Karpas-422 (cell line): ENCODE measurements around the gene DLG1. TPM values are rescaled to one million over a fixed set of nuclear protein-coding genes. Genes with fewer than 3 reads are reported as not detected.
"Not testable (repeated sequence)": the region's sequence is repeated elsewhere in the genome, so short reads cannot be mapped to it uniquely, and the experiment has no call there.

ENCODE experiments used
- DNase-seq: peaks from one replicate; pipeline ENCODE4 v3.0.0-alpha.2; 2015
- H2AFZ ChIP-seq: fragments of 200-600 bp; sonication (generic); 2 replicates; pipeline ENCODE4 v1.6.1; 2014; ENCODE audit warnings: antibody characterized with exemption, low read length, mixed read lengths
- H3K27ac ChIP-seq: fragments of 200-600 bp; sonication (generic); 2 replicates; pipeline ENCODE4 v1.5.1; 2014; ENCODE audit warnings: mild to moderate bottlenecking, low read length, moderate library complexity
- H3K27me3 ChIP-seq: fragments of 200-600 bp; sonication (generic); 2 replicates; pipeline ENCODE4 v1.6.1; 2014; ENCODE audit warnings: low read length, mixed read lengths
- H3K36me3 ChIP-seq: fragments of 200-600 bp; sonication (generic); 2 replicates; pipeline ENCODE4 v1.6.1; 2014; ENCODE audit warnings: low read length, mixed read lengths; ENCODE audit not compliant: insufficient read depth
- H3K4me1 ChIP-seq: fragments of 200-600 bp; sonication (generic); 2 replicates; pipeline ENCODE4 v1.6.1; 2014; ENCODE audit warnings: mild to moderate bottlenecking, low read length, mixed read lengths
- H3K4me2 ChIP-seq: fragments of 200-600 bp; sonication (generic); 2 replicates; pipeline ENCODE4 v1.6.1; 2014; ENCODE audit warnings: low read length, low read depth, mild to moderate bottlenecking; ENCODE audit not compliant: poor library complexity, severe bottlenecking
- H3K4me3 ChIP-seq: fragments of 200-600 bp; sonication (generic); 2 replicates; pipeline ENCODE4 v1.5.1; 2014; ENCODE audit warnings: mild to moderate bottlenecking, antibody characterized with exemption, low read length, mixed read lengths
- H3K79me2 ChIP-seq: fragments of 200-600 bp; sonication (generic); 2 replicates; pipeline ENCODE4 v1.6.1; 2014; ENCODE audit warnings: mild to moderate bottlenecking, low read length, mixed read lengths
- H3K9ac ChIP-seq: fragments of 200-600 bp; sonication (generic); 2 replicates; pipeline ENCODE4 v1.6.0; 2014; ENCODE audit warnings: low read length
- H3K9me2 ChIP-seq: fragments of 200-600 bp; sonication (generic), shearing (Covaris generic); replicated peaks from 2 replicates; pipeline ENCODE4 v1.6.0; 2014; ENCODE audit warnings: mild to moderate bottlenecking, low read length, moderate library complexity; ENCODE audit not compliant: insufficient read depth
- H3K9me3 ChIP-seq: fragments of 300-700, 200-600 bp; sonication (generic); 2 replicates; pipeline ENCODE4 v1.6.1; 2014; ENCODE audit warnings: low read length, mixed read lengths
- H4K20me1 ChIP-seq: fragments of 200-600 bp; sonication (generic); 2 replicates; pipeline ENCODE4 v1.6.1; 2014; ENCODE audit warnings: mild to moderate bottlenecking, antibody characterized with exemption, low read length, low read depth; ENCODE audit not compliant: insufficient read depth
- total RNA-seq: library from RNA; depleted of rRNA; stranded (reverse); fragments of >200 nt; shearing (Covaris generic); gene quantifications from 2 replicates; pipeline ENCODE4 v1.2.3, GENCODE V29; 2014; ENCODE audit warnings: low replicate concordance

The DLG1 gene
- total RNA-seq, 1 experiment from 2014 or later: 92.6 TPM

- no peaks in the 10 kb centered on the region for H3K9me3 ChIP-seq
- no peaks in the 10 kb centered on the region for H3K79me2 ChIP-seq
- H3K4me2 ChIP-seq: no peak overlapping the region
- no peaks in the 10 kb centered on the region for H3K27me3 ChIP-seq
- no peak overlapping the region for H2AFZ ChIP-seq
- no peak for DNase-seq
- H3K9ac ChIP-seq: no peak overlapping the region
- H3K4me1 ChIP-seq: no peaks in the 10 kb centered on the region
- no peaks in the 10 kb centered on the region for H3K9me2 ChIP-seq
- H4K20me1 ChIP-seq: no peaks in the 10 kb centered on the region
- no peak overlapping the region for H3K27ac ChIP-seq
- H3K36me3 ChIP-seq: peaks cover 13% of the 10 kb centered on the region; the same call in 1 of the 2 replicates
- H3K4me3 ChIP-seq: no peak overlapping the region
These were observed 213.3 kb downstream of the DLG1 start for GRCh38 chr3:197085137-197085536.

- H2AFZ ChIP-seq: no peak overlapping the region
- no peaks in the 10 kb centered on the region for H3K9me3 ChIP-seq
- DNase-seq: no peak
- H3K27me3 ChIP-seq: no peaks in the 10 kb centered on the region
- no peak overlapping the region for H3K9ac ChIP-seq
- no peak overlapping the region for H3K4me2 ChIP-seq
- no peaks in the 10 kb centered on the region for H3K9me2 ChIP-seq
- H4K20me1 ChIP-seq: no peaks in the 10 kb centered on the region
- no peak overlapping the region for H3K27ac ChIP-seq
- no peaks in the 10 kb centered on the region for H3K79me2 ChIP-seq
- no peak overlapping the region for H3K4me3 ChIP-seq
- H3K36me3 ChIP-seq: peaks cover 9% of the 10 kb centered on the region; the same call in 1 of the 2 replicates
- H3K4me1 ChIP-seq: no peaks in the 10 kb centered on the region
These were observed 214.9 kb downstream of the DLG1 start for GRCh38 chr3:197083486-197083885.

- H3K9me2 ChIP-seq: no peaks in the 10 kb centered on the region
- H3K27ac ChIP-seq: no peak overlapping the region
- peaks cover 9% of the 10 kb centered on the region; the same call in 1 of the 2 replicates for H3K36me3 ChIP-seq
- H4K20me1 ChIP-seq: no peaks in the 10 kb centered on the region
- H3K9me3 ChIP-seq: no peaks in the 10 kb centered on the region
- no peaks in the 10 kb centered on the region for H3K27me3 ChIP-seq
- H3K4me3 ChIP-seq: no peak overlapping the region
- H2AFZ ChIP-seq: no peak overlapping the region
- H3K4me2 ChIP-seq: no peak overlapping the region
- no peaks in the 10 kb centered on the region for H3K79me2 ChIP-seq
- no peak for DNase-seq
- H3K4me1 ChIP-seq: no peaks in the 10 kb centered on the region
- H3K9ac ChIP-seq: no peak overlapping the region
These were observed 215.5 kb downstream of the DLG1 start for GRCh38 chr3:197082871-197083270.

DNA sequence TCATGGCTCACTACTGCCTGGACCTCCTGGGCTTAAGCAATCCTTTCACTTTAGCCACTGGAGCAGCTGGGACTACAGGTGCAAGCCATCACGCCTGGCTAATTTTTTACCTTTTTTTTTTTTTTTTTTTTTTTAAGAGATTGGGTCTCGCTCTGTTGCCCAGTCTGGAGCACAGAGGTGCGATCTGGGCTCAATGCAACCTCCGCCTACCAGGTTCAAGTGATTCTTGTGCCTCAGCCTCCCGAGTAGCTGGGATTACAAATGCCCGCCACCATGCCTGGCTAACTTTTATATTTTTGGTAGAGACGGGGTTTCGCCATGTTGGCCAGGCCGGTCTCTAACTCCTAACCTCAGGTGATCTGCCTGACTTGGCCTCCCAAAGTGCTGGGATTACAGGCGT lies 218.1 kb downstream of the DLG1 start:
- no peaks in the 10 kb centered on the region for H3K9me2 ChIP-seq
- H3K4me2 ChIP-seq: no peak overlapping the region
- H4K20me1 ChIP-seq: no peaks in the 10 kb centered on the region
- H3K4me3 ChIP-seq: no peak overlapping the region
- H3K9me3 ChIP-seq: no peaks in the 10 kb centered on the region
- no peaks in the 10 kb centered on the region for H3K4me1 ChIP-seq
- H3K27me3 ChIP-seq: no peaks in the 10 kb centered on the region
- H3K79me2 ChIP-seq: no peaks in the 10 kb centered on the region
- DNase-seq: no peak
- no peak overlapping the region for H3K27ac ChIP-seq
- H2AFZ ChIP-seq: no peak overlapping the region
- peaks cover 14% of the 10 kb centered on the region; the same call in 1 of the 2 replicates for H3K36me3 ChIP-seq
- H3K9ac ChIP-seq: no peak overlapping the region

DNA sequence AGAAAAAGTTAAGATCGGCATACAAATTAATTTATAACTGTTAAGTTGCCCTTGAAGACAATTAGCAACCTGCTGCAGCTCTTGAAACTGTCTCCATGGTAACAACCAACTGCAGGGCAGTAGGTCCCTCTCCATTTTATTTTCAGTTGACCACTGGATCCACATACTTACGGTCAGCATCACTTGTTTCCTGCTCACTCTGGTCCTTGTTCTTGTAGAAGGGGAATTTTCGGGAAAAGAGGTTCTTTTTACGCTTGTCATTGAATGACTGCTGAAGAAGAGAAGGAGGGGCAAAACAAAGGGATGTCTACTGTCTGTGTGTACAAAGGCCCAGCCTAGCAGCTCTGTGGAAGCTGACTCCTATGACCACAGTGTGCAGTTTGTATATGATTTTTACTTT lies 222.0 kb downstream of the DLG1 start:
- H3K4me2 ChIP-seq: no peak overlapping the region
- H3K9me2 ChIP-seq: no peaks in the 10 kb centered on the region
- no peak overlapping the region for H2AFZ ChIP-seq
- no peaks in the 10 kb centered on the region for H3K9me3 ChIP-seq
- H4K20me1 ChIP-seq: no peaks in the 10 kb centered on the region
- no peak overlapping the region for H3K4me3 ChIP-seq
- no peak overlapping the region for H3K27ac ChIP-seq
- no peaks in the 10 kb centered on the region for H3K79me2 ChIP-seq
- H3K4me1 ChIP-seq: no peaks in the 10 kb centered on the region
- no peaks in the 10 kb centered on the region for H3K27me3 ChIP-seq
- no peak overlapping the region for H3K9ac ChIP-seq
- peaks cover 13% of the 10 kb centered on the region; the same call in 1 of the 2 replicates for H3K36me3 ChIP-seq
- DNase-seq: no peak

DNA sequence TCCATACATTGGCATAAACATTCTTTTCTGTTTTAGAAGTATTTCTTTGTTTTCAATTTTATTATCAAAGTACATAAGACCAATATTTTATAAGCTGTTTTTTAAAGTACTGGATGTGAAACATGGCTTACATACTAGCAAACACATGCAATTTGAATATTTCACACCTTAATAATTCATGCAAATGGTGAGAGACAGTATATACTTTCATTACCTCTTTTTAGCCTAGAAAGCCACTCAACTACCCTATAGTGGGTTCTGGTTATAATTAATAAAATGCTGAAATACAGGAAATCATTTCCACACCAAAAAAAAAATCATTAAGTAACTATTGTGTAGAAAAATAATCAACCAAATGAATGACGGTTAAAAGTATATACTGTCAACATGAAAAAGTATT lies 230.3 kb downstream of the DLG1 start:
- H3K9ac ChIP-seq: no peak overlapping the region
- H3K4me1 ChIP-seq: peaks cover 24% of the 10 kb centered on the region
- no peaks in the 10 kb centered on the region for H3K79me2 ChIP-seq
- H2AFZ ChIP-seq: no peak overlapping the region
- peak overlapping the region; percentile 29 for H3K4me2 ChIP-seq
- H3K27ac ChIP-seq: peak overlapping the region; percentile 30; the same call in 1 of the 2 replicates
- no peaks in the 10 kb centered on the region for H3K9me3 ChIP-seq
- peak; percentile 87 for DNase-seq
- peaks cover 25% of the 10 kb centered on the region for H3K36me3 ChIP-seq
- no peaks in the 10 kb centered on the region for H3K27me3 ChIP-seq
- H4K20me1 ChIP-seq: no peaks in the 10 kb centered on the region
- H3K9me2 ChIP-seq: no peaks in the 10 kb centered on the region
- no peak overlapping the region; the same call in 1 of the 2 replicates for H3K4me3 ChIP-seq

- no peak overlapping the region for H3K4me3 ChIP-seq
- H3K27ac ChIP-seq: no peak overlapping the region
- H4K20me1 ChIP-seq: no peaks in the 10 kb centered on the region
- H3K9me2 ChIP-seq: no peaks in the 10 kb centered on the region
- peaks cover 23% of the 10 kb centered on the region for H3K4me1 ChIP-seq
- H3K27me3 ChIP-seq: no peaks in the 10 kb centered on the region
- H3K79me2 ChIP-seq: no peaks in the 10 kb centered on the region
- H3K4me2 ChIP-seq: no peak overlapping the region
- DNase-seq: no peak
- no peak overlapping the region for H3K9ac ChIP-seq
- no peaks in the 10 kb centered on the region for H3K9me3 ChIP-seq
- no peak overlapping the region for H2AFZ ChIP-seq
- H3K36me3 ChIP-seq: peaks cover 38% of the 10 kb centered on the region
These were observed 233.6 kb downstream of the DLG1 start for GRCh38 chr3:197064771-197065170.

DNA sequence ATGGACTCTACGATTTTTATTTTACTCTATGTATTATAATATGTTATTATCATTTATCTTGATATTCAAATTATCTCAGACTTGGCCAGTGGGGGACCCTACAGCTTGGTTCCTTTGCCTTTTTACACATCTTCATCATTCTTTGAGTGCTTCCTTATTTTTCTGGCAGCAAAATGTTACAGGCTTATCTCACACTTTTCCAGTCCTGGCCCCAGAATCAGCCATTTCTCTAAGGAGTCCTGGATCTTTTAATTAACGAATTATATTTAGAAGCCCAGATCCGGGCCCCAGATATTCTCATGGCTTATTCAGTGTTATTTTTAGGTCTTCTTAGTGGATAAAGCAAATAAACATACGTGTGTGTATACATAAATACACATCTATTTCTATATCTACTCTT lies 236.0 kb downstream of the DLG1 start:
- Histone ChIP-seq H3K9ac (no peak overlapping the region), H3K79me2 (no peaks in the 10 kb centered on the region), H3K9me2 (no peaks in the 10 kb centered on the region), H2AFZ (no peak overlapping the region), H3K36me3 (peaks cover 48% of the 10 kb centered on the region), H3K4me2 (no peak overlapping the region), H3K4me1 (peaks cover 6% of the 10 kb centered on the region; the same call in 1 of the 2 replicates), H3K27ac (no peak overlapping the region), H3K9me3 (no peaks in the 10 kb centered on the region), H3K4me3 (no peak overlapping the region), H3K27me3 (no peaks in the 10 kb centered on the region), H4K20me1 (no peaks in the 10 kb centered on the region)
- no peak for DNase-seq

- H3K36me3 ChIP-seq: peaks cover 11% of the 10 kb centered on the region; the same call in 1 of the 2 replicates
- H3K79me2 ChIP-seq, H3K27ac ChIP-seq, H3K4me2 ChIP-seq, DNase-seq, H3K4me3 ChIP-seq, H3K9ac ChIP-seq, H3K27me3 ChIP-seq, H3K9me3 ChIP-seq, H2AFZ ChIP-seq, H4K20me1 ChIP-seq, H3K4me1 ChIP-seq, H3K9me2 ChIP-seq: not testable (repeated sequence)
These were observed 246.8 kb downstream of the DLG1 start for GRCh38 chr3:197051637-197052036.
